ENCODE measurements around the gene KRT32. TPM values are rescaled to one million over a fixed set of nuclear protein-coding genes. Genes with fewer than 3 reads are reported as not detected.

The KRT32 gene
- polyA plus RNA-seq, 1 donor (not counting 4 experiments of a cell fraction or from before 2014, with no cell fraction given) = not detected

DNA sequence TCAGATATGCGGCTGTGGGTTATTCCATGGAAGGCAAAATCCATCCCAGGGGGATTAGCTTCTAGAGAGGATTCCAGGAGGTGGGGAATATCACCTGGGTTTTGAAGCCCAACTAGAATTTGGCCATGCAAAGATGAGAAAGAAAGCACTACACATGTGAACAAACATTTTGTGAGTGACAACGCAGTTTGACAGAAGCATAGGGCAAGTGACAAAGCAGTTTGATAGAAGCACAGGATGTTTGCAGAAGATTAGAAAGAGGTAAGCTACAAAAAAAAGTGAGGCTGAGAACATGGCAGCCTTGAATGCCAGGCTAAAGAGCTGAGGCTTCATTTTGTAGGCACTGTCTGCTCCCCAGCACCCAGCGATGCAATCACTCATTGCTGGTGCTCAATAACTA lies 14.1 kb downstream of the KRT32 start:
- H4K20me1 ChIP-seq (ENCODE audit: control insufficient read depth, extremely low read depth, insufficient read depth, low read length) = no peaks in the 10 kb centered on the region
- no peaks in the 10 kb centered on the region for H3K79me2 ChIP-seq (ENCODE audit: control insufficient read depth, insufficient read depth, low read length)
- H3K4me3 ChIP-seq (ENCODE audit: control insufficient read depth in 2 of 3, extremely low read depth in 1 of 3, insufficient read depth in 2 of 3, low read depth in 1 of 3, low read length in 3 of 3) = no peak overlapping the region
- peaks cover 3% of the 10 kb centered on the region for H3K4me1 ChIP-seq (ENCODE audit: control insufficient read depth, extremely low read depth, insufficient read depth, low read length)
- H3K27me3 ChIP-seq (ENCODE audit: control insufficient read depth, extremely low read depth, insufficient read depth, low read length) = no peaks in the 10 kb centered on the region
- H3K4me2 ChIP-seq (ENCODE audit: control insufficient read depth, extremely low read depth, insufficient read depth, low read depth, low read length) = no peak overlapping the region
- no peaks in the 10 kb centered on the region for H3K9me1 ChIP-seq (ENCODE audit: control insufficient read depth, extremely low read depth, insufficient read depth, low read length)
- dilution Hi-C loops (cut with MboI; ENCODE audit: extremely low pct_ligation_motif_present, low sequenced_read_pairs) = no loop called here
- no peak overlapping the region for H2AFZ ChIP-seq (ENCODE audit: control insufficient read depth, low read length)
- TF ChIP-seq, protein P1, sequence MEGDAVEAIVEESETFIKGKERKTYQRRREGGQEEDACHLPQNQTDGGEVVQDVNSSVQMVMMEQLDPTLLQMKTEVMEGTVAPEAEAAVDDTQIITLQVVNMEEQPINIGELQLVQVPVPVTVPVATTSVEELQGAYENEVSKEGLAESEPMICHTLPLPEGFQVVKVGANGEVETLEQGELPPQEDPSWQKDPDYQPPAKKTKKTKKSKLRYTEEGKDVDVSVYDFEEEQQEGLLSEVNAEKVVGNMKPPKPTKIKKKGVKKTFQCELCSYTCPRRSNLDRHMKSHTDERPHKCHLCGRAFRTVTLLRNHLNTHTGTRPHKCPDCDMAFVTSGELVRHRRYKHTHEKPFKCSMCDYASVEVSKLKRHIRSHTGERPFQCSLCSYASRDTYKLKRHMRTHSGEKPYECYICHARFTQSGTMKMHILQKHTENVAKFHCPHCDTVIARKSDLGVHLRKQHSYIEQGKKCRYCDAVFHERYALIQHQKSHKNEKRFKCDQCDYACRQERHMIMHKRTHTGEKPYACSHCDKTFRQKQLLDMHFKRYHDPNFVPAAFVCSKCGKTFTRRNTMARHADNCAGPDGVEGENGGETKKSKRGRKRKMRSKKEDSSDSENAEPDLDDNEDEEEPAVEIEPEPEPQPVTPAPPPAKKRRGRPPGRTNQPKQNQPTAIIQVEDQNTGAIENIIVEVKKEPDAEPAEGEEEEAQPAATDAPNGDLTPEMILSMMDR (optimal IDR thresholded peaks at IDR 0.05 in 1 of 3, IDR thresholded peaks at IDR 0.05 in 1 of 3, conservative IDR thresholded peaks at IDR 0.05 in 1 of 3; ENCODE audit: extremely low read depth in 1 of 3, insufficient read depth in 2 of 3, low read length in 3 of 3) = no peak
- TF ChIP-seq EZH2 (IDR thresholded peaks at IDR 0.05; ENCODE audit: low read length) = no peak
- no peak overlapping the region for H3K27ac ChIP-seq (ENCODE audit: control insufficient read depth, insufficient read depth, low read length)
- no peaks in the 10 kb centered on the region for H3K36me3 ChIP-seq (ENCODE audit: control insufficient read depth in 2 of 2, extremely low read depth in 1 of 2, insufficient read depth in 2 of 2, low read length in 2 of 2)
- H3K9ac ChIP-seq (ENCODE audit: control insufficient read depth, extremely low read depth, insufficient read depth, low read length) = no peak overlapping the region
- H3K9me3 ChIP-seq (ENCODE audit: control insufficient read depth, low read depth, low read length) = no peaks in the 10 kb centered on the region
- FAIRE-seq (no peak), DNase-seq (ENCODE audit: low read depth, low spot score) (no peak)

DNA sequence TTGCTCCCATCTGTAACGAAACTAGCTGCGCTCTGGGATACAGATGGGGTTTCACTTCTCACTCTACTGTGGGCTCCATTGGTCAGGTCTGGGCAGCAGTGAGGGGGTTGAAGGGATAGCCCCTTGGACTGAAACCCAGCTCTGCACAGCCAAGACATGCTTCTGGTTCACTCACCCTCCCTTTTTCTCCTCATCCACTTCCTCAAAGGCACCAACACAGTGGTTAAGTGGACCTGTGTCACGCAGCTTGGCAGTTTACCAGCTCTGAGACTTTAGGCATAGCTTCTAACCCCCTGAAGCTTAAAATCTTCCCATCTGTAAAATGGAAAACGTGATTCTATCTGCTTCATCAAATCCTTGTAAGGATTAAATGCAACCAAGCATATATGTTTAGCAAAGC lies 14.9 kb downstream of the KRT32 start:
- no peak overlapping the region for H3K4me2 ChIP-seq (ENCODE audit: control insufficient read depth, extremely low read depth, insufficient read depth, low read depth, low read length)
- H3K27me3 ChIP-seq (ENCODE audit: control insufficient read depth, extremely low read depth, insufficient read depth, low read length) = no peaks in the 10 kb centered on the region
- H3K9me3 ChIP-seq (ENCODE audit: control insufficient read depth, low read depth, low read length) = no peaks in the 10 kb centered on the region
- TF ChIP-seq, protein P1 (optimal IDR thresholded peaks at IDR 0.05 in 1 of 3, IDR thresholded peaks at IDR 0.05 in 1 of 3, conservative IDR thresholded peaks at IDR 0.05 in 1 of 3; ENCODE audit: extremely low read depth in 1 of 3, insufficient read depth in 2 of 3, low read length in 3 of 3) = no peak
- TF ChIP-seq EZH2 (IDR thresholded peaks at IDR 0.05; ENCODE audit: low read length) = no peak
- DNase-seq (ENCODE audit: low read depth, low spot score) (no peak), FAIRE-seq (no peak)
- H3K9me1 ChIP-seq (ENCODE audit: control insufficient read depth, extremely low read depth, insufficient read depth, low read length) = no peaks in the 10 kb centered on the region
- H4K20me1 ChIP-seq (ENCODE audit: control insufficient read depth, extremely low read depth, insufficient read depth, low read length) = no peaks in the 10 kb centered on the region
- H3K9ac ChIP-seq (ENCODE audit: control insufficient read depth, extremely low read depth, insufficient read depth, low read length) = no peak overlapping the region
- dilution Hi-C loops (cut with MboI; ENCODE audit: extremely low pct_ligation_motif_present, low sequenced_read_pairs) = no loop called here
- H3K4me3 ChIP-seq (ENCODE audit: control insufficient read depth in 2 of 3, extremely low read depth in 1 of 3, insufficient read depth in 2 of 3, low read depth in 1 of 3, low read length in 3 of 3) = no peak overlapping the region
- no peaks in the 10 kb centered on the region for H3K36me3 ChIP-seq (ENCODE audit: control insufficient read depth in 2 of 2, extremely low read depth in 1 of 2, insufficient read depth in 2 of 2, low read length in 2 of 2)
- H3K4me1 ChIP-seq (ENCODE audit: control insufficient read depth, extremely low read depth, insufficient read depth, low read length) = peaks cover 5% of the 10 kb centered on the region
- no peak overlapping the region for H3K27ac ChIP-seq (ENCODE audit: control insufficient read depth, insufficient read depth, low read length)
- no peaks in the 10 kb centered on the region for H3K79me2 ChIP-seq (ENCODE audit: control insufficient read depth, insufficient read depth, low read length)
- H2AFZ ChIP-seq (ENCODE audit: control insufficient read depth, low read length) = no peak overlapping the region

Measured in keratinocyte (primary cell).